SU-DHL-6 (cell line): Measurements from ENCODE around the gene SLC12A1.

ENCODE experiments used
- H2AFZ ChIP-seq: fragments of 200-600 bp; sonication (generic); 2 replicates; pipeline ENCODE4 v1.6.1; 2014; ENCODE audit warnings: low read depth, mild to moderate bottlenecking, moderate library complexity, mixed read lengths, antibody characterized with exemption, low read length; ENCODE audit not compliant: severe bottlenecking
- H3F3A ChIP-seq: fragments of 200-600 bp; shearing (Covaris generic); 2 replicates; pipeline ENCODE4 v1.6.0; 2016; ENCODE audit warnings: antibody characterized with exemption, mild to moderate bottlenecking; ENCODE audit not compliant: insufficient read depth
- H3K27ac ChIP-seq: fragments of 200-600 bp; sonication (generic); 2 replicates; pipeline ENCODE4 v1.5.1; 2016; ENCODE audit warnings: low read depth, mild to moderate bottlenecking, low read length, moderate library complexity, mixed read lengths
- H3K27me3 ChIP-seq: fragments of 200-600 bp; sonication (generic), shearing (Covaris generic); 2 replicates; pipeline ENCODE4 v1.6.0; 2014; ENCODE audit warnings: mild to moderate bottlenecking, low read length
- H3K36me3 ChIP-seq: fragments of 200-600 bp; sonication (generic); 2 replicates; pipeline ENCODE4 v1.6.1; 2014; ENCODE audit warnings: mild to moderate bottlenecking, low read length, mixed read lengths
- H3K4me2 ChIP-seq: fragments of 300-600, 200-600 bp; shearing (Covaris generic), sonication (generic); 2 replicates; pipeline ENCODE4 v1.6.0; 2014; ENCODE audit warnings: low read length, low read depth, mild to moderate bottlenecking; ENCODE audit not compliant: poor library complexity, severe bottlenecking
- H3K4me3 ChIP-seq: fragments of 200-600 bp; sonication (generic); 2 replicates; pipeline ENCODE4 v1.5.1; 2014; ENCODE audit warnings: antibody characterized with exemption, low read length, mild to moderate bottlenecking, mixed read lengths; ENCODE audit not compliant: insufficient read depth, poor library complexity, severe bottlenecking
- H3K79me2 ChIP-seq: fragments of 200-600 bp; sonication (generic); 2 replicates; pipeline ENCODE4 v1.6.1; 2014; ENCODE audit warnings: mild to moderate bottlenecking, low read length, moderate library complexity; ENCODE audit not compliant: insufficient read depth
- H3K9ac ChIP-seq: fragments of 200-600 bp; sonication (generic); 2 replicates; pipeline ENCODE4 v1.7.0; 2014; ENCODE audit warnings: mild to moderate bottlenecking, low read length
- H3K9me2 ChIP-seq: fragments of 200-600 bp; sonication (generic); replicated peaks from 2 replicates; pipeline ENCODE4 v1.6.1; 2014; ENCODE audit warnings: low read length; ENCODE audit not compliant: insufficient read depth
- H3K9me3 ChIP-seq: fragments of 200-600 bp; sonication (generic); 2 replicates; pipeline ENCODE4 v1.6.1; 2014; ENCODE audit warnings: low read length, mixed read lengths; ENCODE audit not compliant: insufficient read depth
- H4K20me1 ChIP-seq: fragments of 200-600 bp; sonication (generic); 2 replicates; pipeline ENCODE4 v1.6.1; 2014; ENCODE audit warnings: low read depth, mild to moderate bottlenecking, antibody characterized with exemption, low read length, moderate library complexity, mixed read lengths
- EZH2phosphoT487 ChIP-seq: fragments of 200-600 bp; sonication (generic), shearing (Covaris generic); conservative IDR thresholded peaks from 2 replicates; pipeline ENCODE4 v1.6.1; 2018; ENCODE audit warnings: mild to moderate bottlenecking, antibody characterized with exemption, low read length, moderate library complexity, mixed read lengths
- TF ChIP-seq, protein P1 (sequence below): fragments of 200-600 bp; sonication (generic); IDR thresholded peaks from one replicate; pipeline ENCODE4 v1.5.1; 2017; ENCODE audit warnings: antibody characterized with exemption, mild to moderate bottlenecking, low read length, moderate library complexity; ENCODE audit not compliant: insufficient read depth, poor library complexity, severe bottlenecking

The SLC12A1 gene

GRCh38 chr15:48267766-48268165 is 61.7 kb downstream of the SLC12A1 start:
- H3K4me3 ChIP-seq: no peak overlapping the region
- TF ChIP-seq, protein P1, sequence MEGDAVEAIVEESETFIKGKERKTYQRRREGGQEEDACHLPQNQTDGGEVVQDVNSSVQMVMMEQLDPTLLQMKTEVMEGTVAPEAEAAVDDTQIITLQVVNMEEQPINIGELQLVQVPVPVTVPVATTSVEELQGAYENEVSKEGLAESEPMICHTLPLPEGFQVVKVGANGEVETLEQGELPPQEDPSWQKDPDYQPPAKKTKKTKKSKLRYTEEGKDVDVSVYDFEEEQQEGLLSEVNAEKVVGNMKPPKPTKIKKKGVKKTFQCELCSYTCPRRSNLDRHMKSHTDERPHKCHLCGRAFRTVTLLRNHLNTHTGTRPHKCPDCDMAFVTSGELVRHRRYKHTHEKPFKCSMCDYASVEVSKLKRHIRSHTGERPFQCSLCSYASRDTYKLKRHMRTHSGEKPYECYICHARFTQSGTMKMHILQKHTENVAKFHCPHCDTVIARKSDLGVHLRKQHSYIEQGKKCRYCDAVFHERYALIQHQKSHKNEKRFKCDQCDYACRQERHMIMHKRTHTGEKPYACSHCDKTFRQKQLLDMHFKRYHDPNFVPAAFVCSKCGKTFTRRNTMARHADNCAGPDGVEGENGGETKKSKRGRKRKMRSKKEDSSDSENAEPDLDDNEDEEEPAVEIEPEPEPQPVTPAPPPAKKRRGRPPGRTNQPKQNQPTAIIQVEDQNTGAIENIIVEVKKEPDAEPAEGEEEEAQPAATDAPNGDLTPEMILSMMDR: no peak
- TF ChIP-seq EZH2phosphoT487: no peak

GRCh38 chr15:48273049-48273448 is 66.9 kb downstream of the SLC12A1 start:
- Histone ChIP-seq H2AFZ (no peak overlapping the region), H3K9me3 (no peaks in the 10 kb centered on the region), H3F3A (no peaks in the 10 kb centered on the region), H3K27me3 (no peaks in the 10 kb centered on the region), H3K27ac (no peak overlapping the region), H4K20me1 (no peaks in the 10 kb centered on the region), H3K36me3 (no peaks in the 10 kb centered on the region), H3K79me2 (no peaks in the 10 kb centered on the region), H3K4me2 (no peak overlapping the region), H3K9ac (no peak overlapping the region), H3K9me2 (no peaks in the 10 kb centered on the region), H3K4me3 (no peak overlapping the region)
- no peak for TF ChIP-seq EZH2phosphoT487
- TF ChIP-seq, protein P1: no peak

More at GRCh38 chr15:48267766-48268165, 61.7 kb downstream of the SLC12A1 start:
- no peaks in the 10 kb centered on the region for H3F3A ChIP-seq
- no peak overlapping the region for H3K4me2 ChIP-seq
- H3K27ac ChIP-seq: no peak overlapping the region
- no peaks in the 10 kb centered on the region for H3K79me2 ChIP-seq
- H3K9me3 ChIP-seq: no peaks in the 10 kb centered on the region
- no peaks in the 10 kb centered on the region for H3K36me3 ChIP-seq
- no peak overlapping the region for H3K9ac ChIP-seq
- no peak overlapping the region for H2AFZ ChIP-seq
- H4K20me1 ChIP-seq: no peaks in the 10 kb centered on the region
- no peaks in the 10 kb centered on the region for H3K9me2 ChIP-seq
- H3K27me3 ChIP-seq: no peaks in the 10 kb centered on the region

GRCh38 chr15:48278666-48279065 is 72.6 kb downstream of the SLC12A1 start:
- Histone ChIP-seq H3K27ac (no peak overlapping the region), H3K4me3 (no peak overlapping the region), H3K79me2 (no peaks in the 10 kb centered on the region), H4K20me1 (no peaks in the 10 kb centered on the region), H3K9me3 (no peaks in the 10 kb centered on the region), H3K9me2 (no peaks in the 10 kb centered on the region), H3F3A (no peaks in the 10 kb centered on the region), H3K4me2 (no peak overlapping the region), H3K9ac (no peak overlapping the region), H3K36me3 (no peaks in the 10 kb centered on the region), H3K27me3 (no peaks in the 10 kb centered on the region), H2AFZ (no peak overlapping the region)
- no peak for TF ChIP-seq EZH2phosphoT487
- TF ChIP-seq, protein P1: no peak

DNA sequence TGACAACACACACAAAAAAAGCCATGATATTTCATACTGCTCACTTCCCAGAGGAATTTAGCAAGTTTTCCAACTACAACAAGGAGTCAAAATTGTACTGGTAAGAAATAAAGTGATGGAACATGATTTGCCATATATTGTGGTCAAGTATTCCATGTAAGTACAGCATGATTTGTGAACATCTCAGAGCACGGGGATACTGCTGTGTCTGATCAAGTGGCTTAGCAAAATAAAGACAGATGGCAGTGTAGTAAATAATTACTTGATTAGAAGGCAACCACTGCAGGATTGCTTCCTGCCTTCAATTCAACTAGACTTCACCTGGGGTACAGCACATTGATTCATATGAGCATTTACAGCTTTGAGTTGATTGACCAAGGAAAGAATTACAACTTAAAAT is 73.5 kb downstream of the SLC12A1 start:
- H3K27ac ChIP-seq: no peak overlapping the region
- no peak overlapping the region for H3K4me2 ChIP-seq
- no peaks in the 10 kb centered on the region for H4K20me1 ChIP-seq
- H3K9me3 ChIP-seq: no peaks in the 10 kb centered on the region
- H3K9ac ChIP-seq: no peak overlapping the region
- H3K4me3 ChIP-seq: no peak overlapping the region
- no peaks in the 10 kb centered on the region for H3K27me3 ChIP-seq
- H3K36me3 ChIP-seq: no peaks in the 10 kb centered on the region
- H2AFZ ChIP-seq: no peak overlapping the region
- no peaks in the 10 kb centered on the region for H3K79me2 ChIP-seq
- H3F3A ChIP-seq: no peaks in the 10 kb centered on the region
- no peaks in the 10 kb centered on the region for H3K9me2 ChIP-seq
- TF ChIP-seq EZH2phosphoT487: no peak
- TF ChIP-seq, protein P1: no peak
